OCI-M2 (cell line): ENCODE results near the gene SRGAP2C.
"Not testable (repeated sequence)": the region's sequence is repeated elsewhere in the genome, so short reads cannot be mapped to it uniquely, and the experiment has no call there.

Source experiments
- DNase-seq: peaks from one replicate; lab custom pipeline; 2025; ENCODE audit not compliant: unreplicated experiment; lab: John Stamatoyannopoulos, UW

Gene SRGAP2C

GRCh38 chr1:121278202-121278601 is 93.4 kb downstream of the SRGAP2C start:
- not testable (repeated sequence) for DNase-seq

GRCh38 chr1:121278777-121279547 is 94.2 kb downstream of the SRGAP2C start:
- DNase-seq = not testable (repeated sequence)

- DNase-seq = not testable (repeated sequence)
These were observed 94.7 kb downstream of the SRGAP2C start for GRCh38 chr1:121279548-121279898.

GRCh38 chr1:121280699-121281317 is 96.0 kb downstream of the SRGAP2C start:
- not testable (repeated sequence) for DNase-seq

GRCh38 chr1:121281480-121281879 is 96.7 kb downstream of the SRGAP2C start:
- DNase-seq = not testable (repeated sequence)

- not testable (repeated sequence) for DNase-seq
These were observed 98.9 kb downstream of the SRGAP2C start for GRCh38 chr1:121283587-121284180.

- not testable (repeated sequence) for DNase-seq
These were observed 107.8 kb downstream of the SRGAP2C start for GRCh38 chr1:121292590-121292989.

GRCh38 chr1:121293263-121294204 is 108.8 kb downstream of the SRGAP2C start:
- DNase-seq = not testable (repeated sequence)

- DNase-seq = not testable (repeated sequence)
These were observed 109.4 kb downstream of the SRGAP2C start for GRCh38 chr1:121294205-121294570.

- not testable (repeated sequence) for DNase-seq
These were observed 111.8 kb downstream of the SRGAP2C start for GRCh38 chr1:121296563-121296962.

- DNase-seq = not testable (repeated sequence)
These were observed 113.8 kb downstream of the SRGAP2C start for GRCh38 chr1:121298529-121298928.

- not testable (repeated sequence) for DNase-seq
These were observed 114.9 kb downstream of the SRGAP2C start for GRCh38 chr1:121299514-121300149.

- DNase-seq = not testable (repeated sequence)
These were observed 117.1 kb downstream of the SRGAP2C start for GRCh38 chr1:121301876-121302275.

- not testable (repeated sequence) for DNase-seq
These were observed 123.0 kb downstream of the SRGAP2C start for GRCh38 chr1:121307759-121308158.

- DNase-seq = not testable (repeated sequence)
These were observed 130.7 kb downstream of the SRGAP2C start for GRCh38 chr1:121315509-121315908.

GRCh38 chr1:121316081-121316480 is 131.3 kb downstream of the SRGAP2C start:
- DNase-seq = not testable (repeated sequence)

GRCh38 chr1:121317491-121318468 is 133.0 kb downstream of the SRGAP2C start:
- not testable (repeated sequence) for DNase-seq

GRCh38 chr1:121318687-121319086 is 133.9 kb downstream of the SRGAP2C start:
- not testable (repeated sequence) for DNase-seq

- DNase-seq = not testable (repeated sequence)
These were observed 136.9 kb downstream of the SRGAP2C start for GRCh38 chr1:121321660-121322059.
